ENCODE measurements around the gene CCRL2. TPM values are rescaled to one million over a fixed set of nuclear protein-coding genes. Genes with fewer than 3 reads are reported as not detected.

The CCRL2 gene
- total and polyA plus RNA-seq, 8 donors, result 0.76 to 5.2 (median 2.0) TPM; not detected in 3

GRCh38 chr3:46407970-46408369, 911 bp downstream of the CCRL2 start:
- 53 to 75% (median 65%) methylated on average over 7 of the region's 7 CpGs for WGBS, 5 donors
- intact Hi-C loops (cut with DNase I; ENCODE audit: low total_unique reads), result no loop called here
- Histone ChIP-seq H3K36me3 (peaks cover 0 to 6% (median 0%) of the 10 kb centered on the region in 4 donors), H3K27me3 (no peaks in the 10 kb centered on the region), H3K9me3 (no peaks in the 10 kb centered on the region), H3K4me1 (peaks cover 19 to 48% (median 37%) of the 10 kb centered on the region in 4 donors), H3K27ac (peak overlapping the region in 4 of 5 donors; percentile 80 to 85 (median 81)), H3K4me3 (peak overlapping the region in 3 of 4 donors; percentile 7 to 40 (median 31))
- TF ChIP-seq POLR2AphosphoS5 (IDR thresholded peaks at IDR 0.05) (no peak), CTCF (IDR thresholded peaks at IDR 0.05) (no peak), EP300 (IDR thresholded peaks at IDR 0.05) (no peak)
- no peak for DNase-seq

GRCh38 chr3:46408853-46409252, 1.8 kb downstream of the CCRL2 start:
- intact Hi-C loops (cut with DNase I; ENCODE audit: low total_unique reads), result no loop called here

GRCh38 chr3:46409739-46410489, 2.9 kb downstream of the CCRL2 start:
- Histone ChIP-seq H3K27ac (no peak overlapping the region), H3K4me3 (no peak overlapping the region)
- WGBS, 5 donors, result 88 to 95% (median 92%) methylated on average over 9 of the region's 9 CpGs

More at GRCh38 chr3:46408853-46409252, 1.8 kb downstream of the CCRL2 start:
- no peaks in the 10 kb centered on the region for H3K9me3 ChIP-seq
- no peak for DNase-seq
- WGBS, 5 donors, result 93 to 95% (median 94%) methylated on average over 7 of the region's 7 CpGs
- no peak overlapping the region for H3K4me3 ChIP-seq
- H3K4me1 ChIP-seq, result peaks cover 19 to 48% (median 37%) of the 10 kb centered on the region in 4 donors
- no peak overlapping the region for H3K27ac ChIP-seq
- TF ChIP-seq POLR2AphosphoS5 (IDR thresholded peaks at IDR 0.05) (no peak), EP300 (IDR thresholded peaks at IDR 0.05) (no peak), POLR2A (IDR thresholded peaks at IDR 0.05) (no peak), CTCF (IDR thresholded peaks at IDR 0.05) (no peak)
- H3K36me3 ChIP-seq, result peaks cover 0 to 6% (median 0%) of the 10 kb centered on the region in 4 donors
- H3K27me3 ChIP-seq, result no peaks in the 10 kb centered on the region

GRCh38 chr3:46410669-46411068, 3.6 kb downstream of the CCRL2 start:
- H3K27ac ChIP-seq, result no peak overlapping the region
- intact Hi-C loops (cut with DNase I; ENCODE audit: low total_unique reads), result no loop called here
- TF ChIP-seq POLR2AphosphoS5 (IDR thresholded peaks at IDR 0.05) (no peak), POLR2A (IDR thresholded peaks at IDR 0.05) (no peak)
- no peaks in the 10 kb centered on the region for H3K27me3 ChIP-seq
- WGBS, 5 donors, result 91 to 94% (median 93%) methylated on average over 1 to 2 of the region's 2 CpGs
- no peaks in the 10 kb centered on the region for H3K9me3 ChIP-seq
- no peak overlapping the region for H3K4me3 ChIP-seq
- H3K4me1 ChIP-seq, result peaks cover 16 to 34% (median 27%) of the 10 kb centered on the region in 4 donors
- H3K36me3 ChIP-seq, result peaks cover 0 to 6% (median 0%) of the 10 kb centered on the region in 4 donors
- DNase-seq, result no peak

More at GRCh38 chr3:46409739-46410489, 2.9 kb downstream of the CCRL2 start:
- TF ChIP-seq POLR2AphosphoS5 (IDR thresholded peaks at IDR 0.05) (no peak), EP300 (IDR thresholded peaks at IDR 0.05) (no peak), POLR2A (IDR thresholded peaks at IDR 0.05) (no peak), CTCF (IDR thresholded peaks at IDR 0.05) (no peak)
- Histone ChIP-seq H3K36me3 (peaks cover 0 to 6% (median 0%) of the 10 kb centered on the region in 4 donors), H3K4me1 (peaks cover 19 to 42% (median 33%) of the 10 kb centered on the region in 4 donors), H3K9me3 (no peaks in the 10 kb centered on the region), H3K27me3 (no peaks in the 10 kb centered on the region)
- no peak for DNase-seq
- intact Hi-C loops (cut with DNase I; ENCODE audit: low total_unique reads), result no loop called here

- WGBS, 5 donors, result 76 to 97% (median 88%) methylated on average over 2 of the region's 2 CpGs
- peaks cover 10 to 32% (median 21%) of the 10 kb centered on the region in 4 donors for H3K4me1 ChIP-seq
- H3K27me3 ChIP-seq, result no peaks in the 10 kb centered on the region
- TF ChIP-seq CTCF (IDR thresholded peaks at IDR 0.05) (no peak), POLR2A (IDR thresholded peaks at IDR 0.05) (no peak), POLR2AphosphoS5 (IDR thresholded peaks at IDR 0.05) (no peak), EP300 (IDR thresholded peaks at IDR 0.05) (no peak)
- H3K4me3 ChIP-seq, result no peak overlapping the region
- no peaks in the 10 kb centered on the region for H3K9me3 ChIP-seq
- no peak for DNase-seq
- intact Hi-C loops (cut with DNase I; ENCODE audit: low total_unique reads), result no loop called here
- H3K36me3 ChIP-seq, result peaks cover 0 to 6% (median 0%) of the 10 kb centered on the region in 4 donors
- H3K27ac ChIP-seq, result no peak overlapping the region
Observed at GRCh38 chr3:46411271-46411670, 4.2 kb downstream of the CCRL2 start.
